GM19240 (cell line): ENCODE measurements around the gene AFF1.
"Not testable (repeated sequence)": the region's sequence is repeated elsewhere in the genome, so short reads cannot be mapped to it uniquely, and the experiment has no call there.

Source experiments
- DNase-seq: peaks from one replicate; pipeline ENCODE4 v3.0.0; 2011; ENCODE audit warnings: low spot score; ENCODE audit not compliant: insufficient read length

AFF1 gene

DNA sequence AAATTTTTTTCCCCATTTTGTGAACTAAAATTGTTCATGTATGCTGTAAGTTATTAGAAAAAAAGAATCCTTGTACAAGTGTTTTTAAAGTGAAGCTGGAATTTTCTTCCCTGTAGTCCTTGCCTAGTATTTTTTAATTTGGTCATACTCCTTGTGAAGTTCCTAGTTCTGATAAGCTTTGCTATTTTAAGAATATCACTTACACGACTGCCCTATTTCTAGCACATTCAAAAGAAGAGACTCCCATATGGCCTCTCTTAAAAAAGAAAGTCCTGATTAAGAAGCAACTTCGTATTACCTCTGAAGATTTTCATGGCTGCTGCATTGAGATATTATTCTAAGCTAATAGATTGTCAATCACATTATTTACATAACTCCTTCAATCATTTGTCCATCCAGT is 198.4 kb downstream of the AFF1 start:
- DNase-seq, result no peak

DNA sequence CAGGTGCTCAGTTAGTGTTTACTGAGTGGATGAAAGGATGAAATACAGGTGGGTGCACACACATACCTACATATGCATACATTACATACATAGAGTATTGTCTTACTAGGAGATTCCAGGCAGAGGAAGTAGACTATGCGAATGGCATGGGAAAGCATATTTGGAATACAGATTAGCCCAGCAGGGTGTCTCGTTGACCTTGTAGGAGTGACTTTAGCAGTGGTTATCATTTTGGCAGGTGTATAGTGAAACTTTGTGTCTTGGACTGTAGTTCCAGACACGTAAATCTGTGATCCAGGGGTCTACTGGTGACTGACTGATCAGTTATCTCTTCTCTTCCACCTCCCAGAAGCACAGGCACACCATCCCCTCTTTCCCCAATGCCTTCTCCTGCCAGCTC is 199.3 kb downstream of the AFF1 start:
- no peak for DNase-seq

DNA sequence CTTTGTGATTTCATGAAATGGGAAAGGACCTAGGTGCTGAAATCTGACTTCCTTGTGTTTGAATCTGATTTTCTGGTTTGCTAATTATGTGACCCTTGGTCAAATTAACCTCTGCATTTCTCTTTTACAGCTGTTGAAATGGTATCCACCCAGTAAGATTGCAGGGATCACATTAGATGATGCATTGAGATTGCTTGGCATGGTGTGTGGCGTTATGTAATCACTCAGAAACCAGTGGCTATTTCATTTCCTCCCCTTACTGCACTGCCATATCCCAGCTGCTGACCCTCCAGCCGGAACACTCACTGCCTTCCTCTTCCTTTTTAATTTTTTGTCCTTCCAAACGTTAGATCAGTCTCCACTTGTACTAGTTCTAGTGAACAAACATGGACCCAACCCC is 206.6 kb downstream of the AFF1 start:
- no peak for DNase-seq

DNA sequence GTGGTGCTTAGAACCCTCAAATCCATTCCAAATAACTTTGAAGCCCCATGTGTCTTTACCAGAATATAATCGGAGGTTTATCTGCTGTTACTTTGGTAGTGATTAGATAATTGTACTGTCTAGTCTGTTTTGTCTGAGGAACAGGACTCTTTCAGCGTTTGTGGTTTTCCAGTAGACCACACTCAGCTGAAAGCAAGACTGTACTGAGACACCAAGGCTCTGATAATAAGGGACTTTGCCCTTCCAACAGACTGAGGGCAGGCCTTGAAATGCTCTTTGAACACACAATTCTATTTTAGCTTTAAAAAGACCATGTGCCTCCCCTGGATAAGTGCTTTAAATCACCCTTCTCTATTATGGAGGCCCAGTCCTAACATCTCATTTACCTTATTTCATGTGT is 209.5 kb downstream of the AFF1 start:
- DNase-seq, result no peak

DNA sequence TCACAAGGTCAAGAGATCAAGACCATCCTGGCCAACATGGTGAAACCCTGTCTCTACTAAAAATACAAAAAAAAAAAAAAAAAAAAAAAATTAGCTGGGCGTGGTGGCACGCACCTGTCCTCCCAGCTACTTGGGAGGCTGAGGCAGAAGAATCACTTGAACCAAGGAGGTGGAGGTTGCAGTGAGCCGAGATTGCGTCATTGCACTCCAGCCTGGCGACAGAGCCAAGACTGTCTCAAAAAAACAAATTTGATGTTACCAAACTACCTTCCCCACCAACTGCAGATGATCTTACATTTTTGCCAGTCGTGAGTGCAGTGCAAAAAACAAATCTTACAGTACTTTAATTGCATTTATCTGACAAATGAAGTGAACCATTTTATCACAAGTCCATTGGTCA is 211.1 kb downstream of the AFF1 start:
- DNase-seq, result not testable (repeated sequence)

DNA sequence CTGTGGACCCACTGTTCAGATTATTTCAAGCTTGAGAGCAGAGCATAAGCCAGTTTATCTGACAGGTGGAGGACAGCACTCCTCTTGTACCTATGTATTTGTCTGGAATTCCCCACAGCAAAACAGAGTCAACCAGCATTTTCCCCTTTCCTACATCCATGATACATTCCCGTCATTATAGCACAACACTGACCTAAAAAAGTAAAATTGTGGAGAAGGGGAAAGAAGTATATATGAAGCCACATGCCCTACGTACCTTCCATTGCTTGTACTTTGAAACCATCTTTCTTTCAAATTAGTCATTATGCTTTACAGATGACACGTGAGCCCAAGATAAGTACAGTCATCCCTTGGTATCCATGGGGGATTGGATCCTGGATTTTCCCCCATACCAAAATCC is 212.3 kb downstream of the AFF1 start:
- no peak for DNase-seq

DNA sequence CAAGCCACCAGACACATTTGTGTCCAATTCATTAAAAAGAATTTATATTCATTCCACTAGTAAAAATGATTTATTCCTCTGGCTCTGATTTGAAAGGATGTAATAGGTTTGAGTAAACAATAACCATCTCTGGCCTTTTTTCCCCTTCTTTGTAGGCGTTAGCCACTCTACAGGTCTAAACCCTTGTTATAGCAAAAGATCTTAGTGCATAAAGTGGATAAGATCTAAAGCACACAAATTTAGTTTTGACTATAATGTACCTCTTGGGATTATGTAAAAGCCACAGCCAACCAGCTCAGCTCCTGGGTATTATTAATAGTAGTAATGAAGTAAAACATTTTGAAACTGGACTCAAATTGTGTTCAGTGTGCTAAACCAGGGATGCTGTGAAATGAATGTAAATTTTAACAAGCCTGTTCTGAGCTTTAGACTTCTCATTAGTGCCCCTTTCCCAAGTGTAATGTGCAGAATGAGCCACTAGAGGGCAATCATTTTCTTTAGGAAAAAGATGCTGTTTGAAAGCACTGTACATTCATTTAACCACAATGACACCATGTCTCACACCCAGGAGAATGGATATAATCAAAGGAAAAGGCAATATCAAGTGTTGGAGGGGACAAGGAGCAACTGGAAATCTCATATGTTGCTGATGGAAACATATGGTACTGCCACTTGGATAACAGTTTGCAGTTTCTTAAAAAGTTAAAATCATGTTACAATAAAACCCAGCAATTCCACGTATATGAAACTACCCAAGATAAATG is 215.9 kb downstream of the AFF1 start:
- DNase-seq, result peak; percentile 8

DNA sequence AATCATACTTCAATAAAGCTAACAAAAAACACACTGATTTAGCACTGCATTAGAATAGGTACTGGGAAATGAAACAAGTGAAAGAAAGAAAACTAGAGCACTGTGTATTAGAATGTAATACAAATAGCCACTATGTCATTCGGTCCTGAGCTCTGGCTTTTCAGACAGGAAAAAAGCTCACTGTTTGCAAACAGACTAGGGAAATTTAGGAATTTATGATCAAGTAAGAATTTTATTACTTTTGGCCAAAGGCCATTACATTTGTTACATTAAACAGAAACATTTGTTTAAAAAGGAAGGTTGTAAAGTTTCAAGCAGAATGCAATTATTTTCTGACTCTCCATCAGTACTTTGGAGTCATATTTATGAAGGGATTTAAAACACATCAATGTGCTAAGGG is 216.9 kb downstream of the AFF1 start:
- DNase-seq, result no peak

DNA sequence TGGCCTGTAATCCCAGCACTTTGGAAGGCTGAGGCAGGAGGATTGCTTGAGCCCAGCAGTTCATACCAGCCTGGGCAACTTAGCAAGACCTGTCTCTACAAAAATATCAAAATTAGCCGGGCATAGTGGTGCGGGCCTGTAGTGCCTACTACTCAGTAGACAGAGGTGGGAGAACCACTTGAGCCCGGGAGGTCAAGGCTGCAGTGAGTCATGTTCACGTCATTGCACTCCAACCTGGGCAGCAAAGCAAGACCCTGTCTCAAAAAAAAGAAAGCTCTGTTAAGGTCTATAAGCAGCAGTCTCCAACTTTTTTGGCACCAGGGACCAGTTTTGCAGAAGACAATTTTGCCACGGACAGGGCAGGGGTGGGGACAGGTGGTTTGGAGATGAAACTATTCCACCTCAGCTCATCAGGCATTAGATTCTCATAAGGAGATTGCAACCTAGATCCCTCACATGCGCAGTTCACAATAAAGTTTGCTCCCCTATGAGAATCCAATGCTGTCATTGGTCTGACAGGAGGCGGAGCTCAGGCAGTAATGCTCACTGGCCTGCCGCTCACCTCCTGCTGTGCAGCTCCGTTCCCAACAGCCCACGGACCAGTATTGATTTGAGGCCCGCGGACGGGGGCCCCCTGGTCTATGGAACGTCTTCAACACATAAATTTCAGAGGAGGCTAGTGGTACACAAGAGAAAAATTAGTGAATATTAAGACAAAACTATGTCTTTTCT is 217.7 kb downstream of the AFF1 start:
- no peak for DNase-seq

DNA sequence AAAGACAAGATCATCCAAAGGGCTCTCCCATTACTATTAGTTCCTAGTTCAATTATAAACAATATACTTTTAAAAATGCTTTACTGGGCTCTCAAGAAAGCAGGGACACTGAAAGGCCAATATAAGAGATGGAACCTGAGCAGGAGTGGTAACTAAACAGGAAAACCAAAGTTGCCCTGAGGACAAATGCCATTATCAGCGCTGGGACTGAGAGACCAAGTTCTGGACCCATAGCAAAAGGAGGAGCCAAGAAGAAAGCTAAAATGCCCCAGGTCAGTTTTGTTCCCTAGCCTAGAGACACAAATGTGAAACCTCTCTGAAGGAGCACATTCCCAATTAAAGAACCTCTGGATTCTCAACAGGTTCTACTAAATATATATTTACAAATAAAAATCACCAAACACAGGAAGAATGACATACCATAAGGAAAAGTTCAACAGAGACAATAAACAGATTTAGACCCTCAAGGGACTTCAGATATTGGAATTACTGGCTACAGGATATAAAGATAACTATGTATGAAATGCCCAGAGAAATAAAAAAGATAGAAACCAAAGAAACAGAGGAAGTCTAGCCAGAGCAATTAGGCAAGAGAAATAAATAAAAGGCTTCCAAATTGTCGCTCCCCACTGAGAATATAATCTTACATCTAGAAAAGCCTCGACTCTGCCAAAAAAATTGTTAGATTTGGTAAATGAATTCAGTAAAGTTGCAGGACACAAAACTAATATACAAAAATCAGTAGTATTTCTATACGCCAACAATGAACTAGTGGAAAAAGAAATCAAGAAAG is 218.5 kb downstream of the AFF1 start:
- no peak for DNase-seq

DNA sequence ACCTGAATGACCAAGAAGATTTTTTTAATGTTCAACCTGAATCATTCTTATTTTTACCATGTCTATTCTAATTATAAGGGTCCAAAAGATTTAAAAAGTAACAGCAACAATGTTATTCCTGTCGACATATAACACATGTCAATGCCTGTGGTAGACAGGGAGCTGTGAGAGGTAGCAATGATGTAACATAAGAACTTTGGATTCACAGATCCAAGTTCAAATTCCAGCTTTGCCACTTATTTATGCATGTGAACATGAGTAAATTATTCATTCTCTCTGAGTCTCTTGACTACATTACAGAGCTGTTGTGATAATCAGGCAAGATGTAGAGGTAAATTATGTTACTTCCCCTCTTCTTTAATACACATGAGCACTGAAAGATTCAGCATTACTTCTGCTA is 231.1 kb downstream of the AFF1 start:
- no peak for DNase-seq

DNA sequence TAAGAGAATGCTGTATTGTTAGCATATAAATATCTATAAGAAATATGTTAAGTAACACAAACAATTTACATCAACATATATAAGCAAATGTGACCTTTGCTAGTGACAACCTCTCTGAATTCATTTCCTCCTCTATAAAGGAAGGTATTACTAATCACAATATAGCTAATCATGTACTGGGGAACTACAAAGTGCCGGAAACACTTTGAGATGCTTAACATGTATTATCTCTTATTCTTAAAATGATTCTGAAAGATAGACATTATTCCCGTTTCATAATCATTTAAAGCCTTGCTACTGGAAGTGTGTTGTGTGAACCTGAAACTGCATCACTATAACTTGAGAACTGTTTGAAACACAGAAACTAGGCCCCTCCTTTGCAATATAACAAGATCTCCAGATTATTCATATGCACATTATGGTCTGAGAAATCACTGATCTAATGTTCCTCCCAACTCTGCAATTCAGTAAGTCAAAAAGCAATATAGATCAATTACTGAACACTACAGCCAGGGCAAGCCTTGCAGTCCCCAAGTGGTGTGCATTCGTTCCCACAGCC is 231.6 kb downstream of the AFF1 start:
- no peak for DNase-seq

DNA sequence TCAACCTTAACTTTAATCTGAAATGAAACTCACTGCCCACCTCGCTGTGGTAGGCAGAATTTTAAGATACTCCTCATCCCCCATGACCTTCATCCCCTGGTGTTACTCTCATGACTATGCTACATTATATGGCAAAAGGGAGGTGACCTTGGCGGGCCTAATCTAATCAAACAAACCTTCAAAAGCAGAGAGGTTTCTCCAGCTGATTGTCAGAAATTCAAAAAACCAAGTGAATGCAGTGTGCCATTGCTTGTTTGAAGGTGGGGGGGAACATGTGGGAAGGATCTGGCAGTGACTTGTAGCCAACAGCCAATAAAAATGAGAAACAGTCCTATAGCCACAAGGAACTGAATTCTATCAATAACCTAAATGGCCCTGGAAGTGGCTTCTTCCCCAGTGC is 237.1 kb downstream of the AFF1 start:
- no peak for DNase-seq

DNA sequence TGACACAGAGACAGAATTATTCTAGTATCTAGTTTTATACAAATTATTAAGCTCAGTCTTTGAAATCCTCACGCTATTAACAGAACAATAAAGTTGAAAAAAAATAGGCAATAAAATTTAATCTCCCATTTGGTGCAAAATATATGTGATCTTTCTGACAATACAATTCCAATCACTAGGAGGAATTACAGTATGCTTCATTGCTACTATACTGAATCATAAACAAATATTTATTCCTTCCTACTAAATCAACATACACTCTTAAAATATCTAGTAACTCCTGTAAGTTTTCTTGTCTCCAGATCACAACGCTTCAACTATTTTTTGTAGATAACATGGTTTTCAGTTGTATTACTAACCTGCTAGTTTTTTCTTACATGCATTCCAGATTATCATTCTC is 239.9 kb downstream of the AFF1 start:
- DNase-seq, result no peak

DNA sequence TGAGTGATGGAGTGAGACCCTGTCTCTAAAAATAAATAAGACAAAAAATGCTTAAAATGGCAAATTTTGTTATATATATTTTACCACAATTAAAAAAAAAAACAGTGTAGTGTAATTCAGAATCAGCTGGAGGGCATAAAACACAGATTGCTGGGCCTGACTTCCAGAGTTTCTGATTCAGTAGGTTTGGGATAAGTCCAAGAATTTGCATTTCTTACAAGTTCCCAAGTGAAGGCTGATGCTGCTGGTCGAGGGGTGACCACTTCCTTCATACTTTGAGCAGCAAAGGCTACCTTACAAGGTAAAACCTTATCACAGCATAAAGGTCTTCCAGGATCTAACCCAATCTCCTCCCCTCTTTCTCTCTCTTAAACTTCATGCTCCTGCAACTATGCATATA is 244.9 kb downstream of the AFF1 start:
- DNase-seq, result no peak

DNA sequence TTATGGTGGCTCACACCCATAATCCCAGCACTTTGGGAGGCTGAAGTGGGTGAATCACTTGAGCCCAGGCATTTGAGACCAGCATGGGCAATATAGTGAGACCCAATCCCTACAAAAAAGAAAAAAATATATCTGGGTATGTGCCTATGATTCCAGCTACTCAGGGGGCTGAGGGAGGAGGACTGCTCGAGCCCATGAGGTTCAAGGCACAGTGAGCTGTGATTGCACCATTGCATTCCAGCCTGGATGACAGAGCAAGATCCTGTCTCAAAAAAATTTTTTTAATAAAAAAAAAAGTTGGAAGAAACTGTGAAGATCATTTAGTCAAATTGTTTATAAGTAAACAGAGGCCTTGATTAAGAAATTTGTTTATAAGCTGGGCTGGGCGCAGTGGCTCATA is 246.0 kb downstream of the AFF1 start:
- no peak for DNase-seq

DNA sequence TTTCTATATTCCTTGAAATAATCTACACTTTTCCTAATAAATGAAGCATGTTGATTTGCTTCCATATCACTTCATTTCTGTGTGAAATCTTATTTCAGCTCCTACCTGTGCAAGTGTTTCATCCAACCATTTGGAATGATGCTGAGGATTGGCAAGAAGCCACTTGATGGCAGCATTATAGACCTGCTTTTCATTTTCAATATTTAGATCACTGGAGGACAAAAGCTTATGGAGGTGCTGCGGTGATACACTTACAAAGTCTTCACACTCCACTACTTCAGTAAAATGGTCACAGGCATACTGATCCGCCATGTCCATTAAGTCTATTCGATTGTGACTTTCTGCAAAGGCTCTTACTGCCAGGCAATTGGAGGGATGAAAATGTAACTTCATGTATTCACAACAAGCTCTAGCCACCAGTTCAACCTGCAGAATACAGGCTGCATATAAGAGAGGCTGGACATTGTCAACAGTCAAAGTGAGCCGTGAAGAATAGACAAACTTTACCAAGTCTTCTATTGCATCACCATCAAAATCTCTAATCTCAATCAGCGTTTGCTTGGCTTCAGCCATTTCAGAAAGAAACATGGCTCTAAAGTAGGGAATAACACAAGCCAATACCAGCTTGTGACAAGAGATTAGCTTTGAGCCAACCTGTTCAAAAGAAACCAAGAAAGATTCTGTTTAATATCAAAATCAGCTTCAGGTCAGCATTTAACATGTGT is 250.5 kb downstream of the AFF1 start:
- no peak for DNase-seq

DNA sequence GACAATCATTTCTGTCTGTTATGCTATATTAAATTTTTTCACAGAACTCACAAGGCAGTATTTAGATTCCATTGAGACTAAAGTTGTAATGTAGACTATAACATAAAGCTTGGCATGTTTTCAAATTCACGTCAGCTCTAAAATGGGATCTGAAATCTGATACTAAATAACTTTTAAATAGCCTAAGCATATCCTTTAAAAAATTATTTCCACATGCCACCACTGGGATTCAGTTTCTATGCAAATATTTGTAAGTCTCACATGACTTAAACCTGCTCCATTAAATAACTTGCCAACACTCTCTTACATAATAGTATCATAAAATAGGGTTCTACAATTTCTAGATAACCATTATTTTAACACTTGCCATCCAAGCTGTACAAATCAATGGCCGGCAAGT is 253.2 kb downstream of the AFF1 start:
- no peak for DNase-seq

DNA sequence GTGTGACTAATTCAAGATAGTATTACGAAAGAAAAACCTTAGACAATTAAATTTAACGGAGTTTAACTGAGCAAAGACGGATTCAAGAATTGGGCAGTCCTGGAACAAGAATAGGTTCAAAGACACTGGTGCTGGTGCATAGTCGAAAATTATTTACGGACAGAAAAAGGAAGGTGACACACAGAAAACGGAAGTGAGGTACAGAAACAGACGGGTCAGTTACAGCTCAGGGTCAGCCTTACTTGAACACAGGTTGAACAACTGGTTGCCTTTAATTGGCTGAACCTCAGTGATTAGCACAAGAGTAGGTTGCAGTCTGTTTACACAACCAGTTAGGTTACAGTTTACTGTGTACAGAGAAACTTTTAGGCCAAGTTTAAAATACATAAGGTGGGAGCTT is 254.1 kb downstream of the AFF1 start:
- DNase-seq, result no peak
